GM18511 (cell line): ENCODE results near the gene OTX2.

ENCODE experiments used
- ATAC-seq: cut with Tn5 transposase; IDR thresholded peaks from one replicate; pipeline ENCODE4 v1.9.1; 2021; ENCODE audit warnings: mild to moderate bottlenecking, moderate library complexity; ENCODE audit not compliant: unreplicated experiment

OTX2 gene

GRCh38 chr14:56812364-56813141 lies 2.3 kb upstream of the OTX2 start:
- ATAC-seq, result no peak

- no peak for ATAC-seq
These were observed 1.5 kb upstream of the OTX2 start for GRCh38 chr14:56811593-56812363.

- no peak for ATAC-seq
These were observed 735 bp upstream of the OTX2 start for GRCh38 chr14:56810836-56811592.

DNA sequence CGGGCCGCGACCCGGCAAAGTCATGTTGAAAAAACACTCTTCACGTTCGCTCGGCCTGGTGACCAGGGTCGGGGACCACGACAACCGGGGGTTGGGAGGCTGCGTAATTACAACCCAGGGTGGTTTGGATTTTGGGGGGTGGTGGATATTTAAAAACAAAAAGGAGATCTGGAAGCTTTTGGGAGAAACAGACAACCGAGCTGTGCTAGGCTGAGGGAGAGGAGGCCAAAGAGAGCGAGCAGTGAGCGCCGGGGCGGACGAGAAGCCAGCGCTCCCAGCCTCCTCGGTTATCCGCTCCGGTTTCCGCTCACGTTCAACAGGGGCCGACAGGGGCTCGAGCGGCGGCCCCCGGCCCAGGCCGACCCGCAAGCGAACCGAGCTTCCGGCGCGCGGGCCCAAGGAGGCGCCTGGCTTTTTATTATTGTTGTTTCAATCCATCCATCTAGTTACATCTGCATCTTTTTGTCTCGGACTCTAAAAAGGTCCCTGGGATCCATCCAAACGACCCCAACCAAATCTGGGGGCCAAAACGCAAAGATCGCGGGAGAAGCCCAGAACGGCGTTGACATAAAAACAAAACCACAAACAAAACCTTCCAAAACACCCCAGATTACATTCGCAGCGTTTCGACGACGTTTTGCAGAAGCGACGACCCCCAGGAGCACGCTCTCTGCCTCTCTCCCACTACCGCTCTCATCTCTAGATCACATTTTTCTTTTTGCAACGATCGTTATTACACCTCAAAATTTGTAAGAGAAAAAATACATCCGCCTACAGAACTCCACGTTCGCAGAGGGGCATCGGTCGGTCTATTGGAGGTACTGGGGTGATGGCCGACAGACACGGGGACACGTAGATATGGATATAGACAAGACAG lies 771 bp downstream of the OTX2 start:
- no peak for ATAC-seq

DNA sequence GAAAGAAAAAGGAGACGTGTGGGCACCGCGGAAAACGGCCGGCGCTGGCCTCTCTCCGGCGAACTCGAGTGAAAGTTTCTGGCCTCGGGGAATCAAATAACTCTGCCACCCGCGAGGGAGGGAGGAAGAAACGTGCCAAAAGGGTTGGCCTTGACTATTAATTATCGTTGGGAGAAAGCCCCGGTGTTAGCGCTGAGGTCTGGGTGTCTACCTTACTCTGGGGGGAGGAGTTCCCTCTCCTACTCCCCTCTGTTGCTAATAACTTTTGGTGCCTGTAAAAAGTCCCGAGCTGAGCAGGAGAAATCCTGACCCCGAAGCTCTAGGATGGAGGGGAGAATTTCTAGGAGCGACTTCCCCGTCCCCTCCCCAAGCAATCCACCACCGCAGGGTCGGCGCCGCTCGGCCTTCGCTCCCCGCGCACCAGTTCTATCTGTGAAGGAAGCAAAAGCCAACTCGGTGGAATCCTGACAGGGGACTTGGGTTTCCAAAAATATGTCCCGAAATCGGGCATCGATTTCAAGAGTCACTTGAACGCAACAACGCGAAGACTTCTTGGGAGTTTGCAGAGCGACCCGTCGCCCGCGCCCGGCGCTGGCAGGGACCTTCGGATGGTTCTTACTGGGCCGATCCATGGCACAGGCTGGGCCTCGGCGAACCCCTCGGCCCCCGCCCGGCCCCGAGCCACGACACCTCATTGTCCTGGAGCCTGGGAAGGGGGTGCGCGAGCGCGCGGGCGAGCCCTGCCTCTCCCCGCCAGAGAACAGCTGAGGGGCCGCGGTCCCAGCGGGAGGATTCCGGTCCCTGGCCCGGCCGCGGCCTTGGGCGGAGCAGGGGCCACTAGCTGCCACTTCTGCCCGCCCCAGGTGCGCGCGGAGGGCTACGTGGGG lies 1.7 kb downstream of the OTX2 start:
- no peak for ATAC-seq

DNA sequence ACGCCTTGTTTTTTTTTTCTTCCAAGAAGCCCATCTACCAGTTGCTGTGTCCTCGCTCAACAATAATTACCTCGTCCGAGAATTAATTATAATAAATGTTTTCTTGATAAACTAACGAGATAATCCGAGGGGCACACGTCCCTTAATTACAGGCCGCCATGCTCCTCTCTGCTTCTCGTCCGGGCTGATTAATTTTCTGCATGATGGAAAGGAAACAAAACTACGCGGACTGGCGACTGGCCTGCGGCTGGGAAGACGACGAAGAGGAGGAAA lies 2.2 kb downstream of the OTX2 start:
- no peak for ATAC-seq

DNA sequence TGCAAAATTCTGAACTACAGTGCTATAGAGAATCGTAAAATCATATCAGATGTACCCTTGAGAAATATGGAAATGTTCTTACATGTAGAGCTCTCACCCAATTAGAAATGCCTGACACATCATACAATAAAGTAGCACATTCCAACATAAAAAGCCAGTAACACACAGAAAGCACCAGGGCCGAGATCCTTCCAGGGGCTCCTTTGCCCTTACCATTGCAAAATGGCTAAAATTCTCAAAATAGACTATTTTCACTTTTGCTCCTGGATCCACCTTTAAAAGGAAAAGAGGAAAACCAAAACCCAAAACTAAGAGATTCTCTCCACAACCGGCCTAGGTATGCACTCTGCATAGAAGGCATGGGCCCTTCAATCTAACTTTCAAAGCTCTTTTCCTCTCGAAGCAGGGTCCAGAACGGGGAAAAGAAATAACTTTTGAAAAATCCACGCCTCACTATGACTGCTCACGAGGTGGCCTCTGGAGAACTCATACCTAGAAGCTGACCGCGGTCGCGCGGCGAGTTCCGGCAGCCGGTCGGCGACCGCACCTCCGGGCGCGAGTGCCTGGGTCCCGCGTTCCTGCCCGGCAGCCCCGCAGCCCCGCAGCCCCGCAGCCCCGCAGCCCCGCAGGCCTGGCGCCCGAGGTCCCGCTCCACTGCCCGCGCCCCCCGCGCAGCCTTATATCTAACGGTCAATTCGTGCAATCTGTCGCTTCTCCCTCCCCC lies 2.7 kb downstream of the OTX2 start:
- no peak for ATAC-seq

GRCh38 chr14:56806760-56807159 lies 3.5 kb downstream of the OTX2 start:
- no peak for ATAC-seq

DNA sequence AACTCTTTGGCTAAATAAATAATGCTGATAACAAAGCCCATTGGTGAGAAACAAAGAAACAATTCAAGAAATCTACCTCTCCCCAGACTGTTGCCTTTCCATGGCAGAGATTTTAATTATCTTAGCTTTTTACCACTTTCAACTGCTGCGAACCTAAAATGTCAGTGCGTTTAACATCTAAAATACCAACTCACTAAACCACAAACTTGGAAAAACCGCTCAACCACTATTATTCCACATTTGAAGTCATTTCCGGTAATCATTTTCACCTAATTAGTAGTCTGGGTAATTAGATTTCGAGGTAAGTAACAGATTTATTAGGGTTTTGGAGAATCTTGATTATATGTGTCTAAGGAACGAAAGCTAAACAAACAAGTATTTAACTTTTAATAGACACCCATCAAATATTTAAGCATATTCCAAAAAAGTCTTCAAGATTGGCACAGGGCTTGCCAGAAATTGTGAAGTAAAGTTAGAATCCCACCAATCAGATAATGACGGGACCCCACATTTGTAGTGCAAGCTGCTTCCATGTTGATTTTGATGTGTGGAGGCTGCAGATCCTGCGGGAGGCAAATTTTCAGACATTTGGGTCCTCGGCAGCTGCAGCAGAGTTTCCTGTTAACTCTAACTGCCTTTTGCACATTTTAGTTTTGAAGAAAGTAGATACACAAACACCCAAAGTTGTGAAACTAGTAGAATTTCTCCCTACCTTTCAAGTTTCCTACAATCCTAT lies 4.1 kb downstream of the OTX2 start:
- ATAC-seq, result no peak

- no peak for ATAC-seq
These were observed 4.9 kb downstream of the OTX2 start for GRCh38 chr14:56805201-56805991.

DNA sequence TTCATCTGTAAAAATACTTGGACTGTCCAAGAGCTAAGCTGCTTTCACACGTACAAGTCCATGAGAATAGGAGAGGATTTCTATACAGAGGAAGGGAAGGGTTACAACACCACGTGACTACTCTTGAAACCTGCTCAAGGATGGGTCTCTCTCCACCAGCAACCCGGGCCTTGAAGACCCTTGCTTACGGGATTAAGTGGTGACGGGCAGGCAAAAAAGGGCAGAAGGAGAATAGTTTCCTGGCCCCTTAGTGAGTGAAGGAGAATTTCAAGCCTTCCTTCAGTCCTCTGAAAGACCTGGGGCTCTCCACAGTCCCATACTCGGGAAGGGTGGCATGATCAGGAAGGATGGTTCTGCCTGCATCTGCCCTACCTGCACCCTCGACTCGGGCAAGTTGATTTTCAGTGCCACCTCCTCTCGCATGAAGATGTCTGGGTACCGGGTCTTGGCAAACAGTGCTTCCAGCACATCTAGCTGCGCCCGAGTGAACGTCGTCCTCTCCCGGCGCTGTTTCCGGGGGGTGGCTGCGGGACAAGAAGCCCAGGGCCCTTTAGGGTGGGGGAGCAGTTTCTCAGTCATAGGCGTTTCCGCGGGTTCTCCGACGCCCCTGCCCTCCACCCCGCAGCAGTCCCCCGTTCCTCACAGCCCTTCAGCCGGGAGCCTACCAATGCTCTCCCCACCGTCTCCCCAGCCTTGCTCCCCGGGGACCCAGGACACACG lies 6.3 kb downstream of the OTX2 start:
- no peak for ATAC-seq

DNA sequence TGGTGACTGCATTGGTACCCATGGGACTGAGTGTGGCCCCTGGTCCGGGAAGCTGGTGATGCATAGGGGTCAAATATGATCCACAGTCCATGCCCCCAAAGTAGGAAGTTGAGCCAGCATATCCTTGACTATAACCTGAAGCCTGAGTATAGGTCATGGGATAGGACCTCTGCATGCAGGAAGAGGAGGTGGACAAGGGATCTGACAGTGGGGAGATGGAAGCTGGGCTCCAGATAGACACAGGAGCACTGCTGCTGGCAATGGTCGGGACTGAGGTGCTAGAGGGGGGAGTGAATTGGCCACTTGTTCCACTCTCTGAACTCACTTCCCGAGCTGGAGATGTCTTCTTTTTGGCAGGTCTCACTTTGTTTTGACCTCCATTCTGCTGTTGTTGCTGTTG lies 8.4 kb downstream of the OTX2 start:
- ATAC-seq, result no peak

- no peak for ATAC-seq
These were observed 11.0 kb downstream of the OTX2 start for GRCh38 chr14:56799343-56799645.

GRCh38 chr14:56798447-56799342 lies 11.6 kb downstream of the OTX2 start:
- no peak for ATAC-seq

DNA sequence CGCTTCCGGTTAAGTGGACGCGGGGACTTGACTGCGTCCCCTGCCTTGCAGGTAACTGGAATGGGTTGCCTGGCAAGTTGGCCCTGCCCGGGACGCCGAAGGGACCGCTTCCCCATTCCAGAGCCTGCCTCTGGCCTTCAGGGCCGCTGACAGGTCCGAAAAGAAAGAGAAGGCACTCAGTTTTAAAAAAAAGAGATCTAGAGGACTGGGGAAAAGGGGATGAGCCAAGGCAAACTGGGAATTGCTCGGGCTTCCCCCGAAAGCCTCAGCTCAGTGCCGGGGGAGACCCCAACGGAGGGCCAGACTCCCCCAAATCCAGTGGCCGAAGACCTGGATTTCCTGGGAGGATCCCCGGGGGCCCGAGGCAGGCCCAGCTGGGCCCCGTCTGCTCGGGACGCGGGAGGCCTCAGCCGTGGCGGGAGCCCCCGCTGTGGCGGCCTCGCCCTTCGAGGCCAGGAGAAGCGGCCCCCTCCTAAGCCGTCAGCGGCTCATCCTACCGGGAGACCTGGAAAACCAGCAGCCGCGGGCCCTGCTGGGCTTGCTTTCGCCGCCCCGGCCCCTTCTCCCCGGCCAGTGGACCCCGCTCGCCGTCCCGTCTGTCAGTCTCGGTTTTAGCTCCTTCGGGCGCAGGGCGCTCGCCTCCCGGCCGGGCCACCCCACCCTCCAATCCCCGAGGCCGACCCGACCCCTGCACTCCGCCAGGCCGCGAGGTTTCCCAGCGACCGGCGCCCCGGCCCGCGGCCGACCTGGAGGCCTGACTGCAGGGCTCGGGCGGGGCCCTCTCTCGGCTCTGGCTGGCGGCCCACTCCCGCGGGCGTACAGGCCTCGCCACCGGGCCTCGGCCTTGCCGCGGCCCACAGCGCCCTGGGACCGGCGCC lies 12.5 kb downstream of the OTX2 start:
- no peak for ATAC-seq
